H9 (cell line): ENCODE measurements around the gene TEX19. TPM values are rescaled to one million over a fixed set of nuclear protein-coding genes. Genes with fewer than 3 reads are reported as not detected.
A peak's percentile ranks its signal among the peaks of the same experiment; 100 is the strongest.

ENCODE experiments used
- DNase-seq: peaks from one replicate; pipeline ENCODE4 v3.0.0-alpha.2; 2017
- H2AFZ ChIP-seq: one replicate; pipeline ENCODE4 v1.6.1; 2013; ENCODE audit warnings: mild to moderate bottlenecking, low read length, control low read depth, moderate library complexity
- H2AK5ac ChIP-seq: 2 replicates; pipeline ENCODE4 v1.6.1; 2013; ENCODE audit warnings: low read length, control low read depth, mixed read lengths; ENCODE audit not compliant: insufficient read length
- H2BK120ac ChIP-seq: one replicate; pipeline ENCODE4 v1.6.1; 2013; ENCODE audit warnings: low read depth, mild to moderate bottlenecking, low read length, control low read depth, inconsistent platforms; ENCODE audit not compliant: poor library complexity, severe bottlenecking
- H2BK12ac ChIP-seq: 2 replicates; pipeline ENCODE4 v1.6.1; 2013; ENCODE audit warnings: low read length, control low read depth, mixed read lengths, low read depth; ENCODE audit not compliant: insufficient read length
- H2BK15ac ChIP-seq: 2 replicates; pipeline ENCODE4 v1.6.1; 2013; ENCODE audit warnings: low read depth, low read length, control low read depth
- H2BK20ac ChIP-seq: one replicate; pipeline ENCODE4 v1.6.1; 2013; ENCODE audit warnings: low read depth, mild to moderate bottlenecking, low read length, control low read depth, inconsistent platforms; ENCODE audit not compliant: poor library complexity, severe bottlenecking
- H2BK5ac ChIP-seq: 2 replicates; pipeline ENCODE4 v1.6.1; 2013; ENCODE audit warnings: low read length, control low read depth, mixed read lengths; ENCODE audit not compliant: insufficient read length
- H3K14ac ChIP-seq: 2 replicates; pipeline ENCODE4 v1.6.1; 2013; ENCODE audit warnings: low read length, control low read depth; ENCODE audit not compliant: insufficient read depth
- H3K18ac ChIP-seq: 2 replicates; pipeline ENCODE4 v1.6.1; 2013; ENCODE audit warnings: low read depth, mild to moderate bottlenecking, mixed read lengths, low read length, control low read depth; ENCODE audit not compliant: insufficient read length
- H3K23ac ChIP-seq: 2 replicates; pipeline ENCODE4 v1.6.1; 2013; ENCODE audit warnings: low read length, control low read depth, mixed read lengths, low read depth; ENCODE audit not compliant: insufficient read length
- H3K23me2 ChIP-seq: 2 replicates; pipeline ENCODE4 v1.6.1; 2013; ENCODE audit warnings: low read depth, mild to moderate bottlenecking, mixed read lengths, low read length, control low read depth; ENCODE audit not compliant: insufficient read length, poor library complexity, severe bottlenecking
- H3K27ac ChIP-seq: 2 replicates; pipeline ENCODE4 v1.5.1; 2013; ENCODE audit warnings: low read length, control low read depth, mixed read lengths, low read depth; ENCODE audit not compliant: insufficient read length
- H3K27me3 ChIP-seq: 2 replicates; pipeline ENCODE4 v1.6.1; 2013; ENCODE audit warnings: low read length, control low read depth, inconsistent platforms; ENCODE audit not compliant: insufficient read depth
- H3K4ac ChIP-seq: 2 replicates; pipeline ENCODE4 v1.6.1; 2013; ENCODE audit warnings: low read depth, mild to moderate bottlenecking, control low read depth, inconsistent platforms, low read length, moderate library complexity
- H3K4me1 ChIP-seq: 2 replicates; pipeline ENCODE4 v1.6.1; 2013; ENCODE audit warnings: low read length, control low read depth, inconsistent platforms; ENCODE audit not compliant: insufficient read depth
- H3K4me2 ChIP-seq: 2 replicates; pipeline ENCODE4 v1.6.1; 2013; ENCODE audit warnings: low read length, control low read depth, mixed read lengths; ENCODE audit not compliant: insufficient read length, insufficient read depth
- H3K56ac ChIP-seq: 2 replicates; pipeline ENCODE4 v1.6.1; 2013; ENCODE audit warnings: low read depth, mild to moderate bottlenecking, mixed read lengths, low read length, control low read depth; ENCODE audit not compliant: insufficient read length
- H3K79me1 ChIP-seq: 2 replicates; pipeline ENCODE4 v1.6.1; 2013; ENCODE audit warnings: low read depth, mild to moderate bottlenecking, moderate library complexity, low read length, control low read depth, inconsistent platforms; ENCODE audit not compliant: insufficient read depth, poor library complexity, severe bottlenecking
- H3K79me2 ChIP-seq: 2 replicates; pipeline ENCODE4 v1.6.1; 2013; ENCODE audit warnings: low read length, control low read depth, inconsistent platforms; ENCODE audit not compliant: insufficient read depth
- H3K9ac ChIP-seq: 2 replicates; pipeline ENCODE4 v1.6.1; 2013; ENCODE audit warnings: low read length, control low read depth, mixed read lengths; ENCODE audit not compliant: insufficient read length; ENCODE audit errors: extremely low read depth
- H3K9me3 ChIP-seq: one replicate; pipeline ENCODE4 v1.6.1; 2013; ENCODE audit warnings: low read depth, low read length, inconsistent platforms; ENCODE audit not compliant: control insufficient read depth
- H3T11ph ChIP-seq: one replicate; pipeline ENCODE4 v1.6.1; 2013; ENCODE audit warnings: mild to moderate bottlenecking, low read length, control low read depth, inconsistent platforms
- H4K20me1 ChIP-seq: one replicate; pipeline ENCODE4 v1.6.1; 2013; ENCODE audit not compliant: control insufficient read depth, insufficient read length, insufficient read depth
- H4K5ac ChIP-seq: 2 replicates; pipeline ENCODE4 v1.6.1; 2013; ENCODE audit warnings: low read depth, mild to moderate bottlenecking, mixed read lengths, low read length, control low read depth; ENCODE audit not compliant: insufficient read length
- H4K8ac ChIP-seq: replicated peaks from 2 replicates; pipeline ENCODE4 v1.6.1; 2013; ENCODE audit warnings: low read length, control low read depth, mixed read lengths, low read depth; ENCODE audit not compliant: insufficient read length
- H4K91ac ChIP-seq: 2 replicates; pipeline ENCODE4 v1.6.1; 2013; ENCODE audit warnings: low read depth, mild to moderate bottlenecking, moderate library complexity, mixed read lengths, low read length, control low read depth; ENCODE audit not compliant: insufficient read length
- H3K27ac Mint-ChIP-seq, 3 experiments: 2 replicates in 2 of 3; 3 replicates in 1 of 3; pipeline ENCODE4 v1.8.0; 2020 to 2021; ENCODE audit warnings: mixed read lengths in 3 of 3, mild to moderate bottlenecking in 1 of 3, moderate library complexity in 1 of 3
- H3K27me3 Mint-ChIP-seq: 2 replicates; pipeline ENCODE4 v1.8.0; 2021; ENCODE audit warnings: low read depth, mild to moderate bottlenecking, moderate library complexity, mixed read lengths
- H3K36me3 Mint-ChIP-seq, 3 experiments: 2 replicates in 2 of 3; 3 replicates in 1 of 3; pipeline ENCODE4 v1.8.0; 2020 to 2021; ENCODE audit warnings: low read depth in 3 of 3, mixed read lengths in 3 of 3; ENCODE audit not compliant: insufficient read depth in 1 of 3
- H3K4me1 Mint-ChIP-seq, 2 experiments: 2 replicates each; pipeline ENCODE4 v1.8.0; 2020; ENCODE audit warnings: mixed read lengths in 2 of 2
- H3K4me3 Mint-ChIP-seq, 2 experiments: 2 replicates in 1 of 2; 3 replicates in 1 of 2; pipeline ENCODE4 v1.8.0; 2020 to 2021; ENCODE audit warnings: mild to moderate bottlenecking in 2 of 2, mixed read lengths in 2 of 2, moderate library complexity in 1 of 2
- H3K9me3 Mint-ChIP-seq, 2 experiments: 2 replicates in 1 of 2; 3 replicates in 1 of 2; pipeline ENCODE4 v1.8.0; 2020; ENCODE audit warnings: mild to moderate bottlenecking in 2 of 2, mixed read lengths in 2 of 2, moderate library complexity in 1 of 2
- WGBS: extraction: QIAGEN DNeasy Blood & Tissue Kit; methylation state at CpG from one replicate; pipeline ENCODE4 v1.1.7; 2013; ENCODE audit warnings: missing lambda C conversion rate, low lambda C conversion rate, mixed read lengths; ENCODE audit not compliant: insufficient read length; ENCODE audit errors: extremely low coverage; 5-methylcytosine and 5-hydroxymethylcytosine counted together
- total RNA-seq: library from RNA; stranded (reverse); gene quantifications from 2 replicates; pipeline ENCODE4 v1.2.1, GENCODE V29; 2021
- TF ChIP-seq, protein P1 (sequence below): fragments of 200-600 bp; sonication (generic); conservative IDR thresholded peaks from 3 replicates; pipeline ENCODE4 v1.8.0; 2021; ENCODE audit warnings: antibody characterized with exemption, mild to moderate bottlenecking

The TEX19 gene
- total RNA-seq, 1 experiment from 2014 or later = 1.4 TPM

DNA sequence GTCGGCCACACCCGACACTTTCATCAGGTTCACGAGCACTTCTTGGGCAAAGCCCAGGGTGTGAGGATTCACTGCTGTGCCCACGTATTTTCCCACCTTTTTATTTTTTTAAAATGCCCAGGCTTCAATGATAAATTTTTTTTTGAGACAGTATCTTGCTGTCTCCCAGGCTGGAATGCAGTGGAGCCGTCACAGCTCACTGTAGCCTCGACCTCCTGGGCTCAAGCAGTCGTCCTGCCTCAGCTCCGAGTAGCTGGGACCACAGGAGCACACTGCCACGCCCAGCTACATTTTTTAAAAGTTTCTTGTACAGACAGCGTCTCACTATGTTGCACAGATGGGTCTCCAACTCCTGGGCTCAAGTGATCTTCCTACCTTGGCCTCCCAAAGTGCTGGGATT lies 30.3 kb downstream of the TEX19 start:
- no peak overlapping the region for H4K91ac ChIP-seq
- TF ChIP-seq, protein P1, sequence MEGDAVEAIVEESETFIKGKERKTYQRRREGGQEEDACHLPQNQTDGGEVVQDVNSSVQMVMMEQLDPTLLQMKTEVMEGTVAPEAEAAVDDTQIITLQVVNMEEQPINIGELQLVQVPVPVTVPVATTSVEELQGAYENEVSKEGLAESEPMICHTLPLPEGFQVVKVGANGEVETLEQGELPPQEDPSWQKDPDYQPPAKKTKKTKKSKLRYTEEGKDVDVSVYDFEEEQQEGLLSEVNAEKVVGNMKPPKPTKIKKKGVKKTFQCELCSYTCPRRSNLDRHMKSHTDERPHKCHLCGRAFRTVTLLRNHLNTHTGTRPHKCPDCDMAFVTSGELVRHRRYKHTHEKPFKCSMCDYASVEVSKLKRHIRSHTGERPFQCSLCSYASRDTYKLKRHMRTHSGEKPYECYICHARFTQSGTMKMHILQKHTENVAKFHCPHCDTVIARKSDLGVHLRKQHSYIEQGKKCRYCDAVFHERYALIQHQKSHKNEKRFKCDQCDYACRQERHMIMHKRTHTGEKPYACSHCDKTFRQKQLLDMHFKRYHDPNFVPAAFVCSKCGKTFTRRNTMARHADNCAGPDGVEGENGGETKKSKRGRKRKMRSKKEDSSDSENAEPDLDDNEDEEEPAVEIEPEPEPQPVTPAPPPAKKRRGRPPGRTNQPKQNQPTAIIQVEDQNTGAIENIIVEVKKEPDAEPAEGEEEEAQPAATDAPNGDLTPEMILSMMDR = no peak
- no peaks in the 10 kb centered on the region for H3K23me2 ChIP-seq
- H2AFZ ChIP-seq = no peak overlapping the region
- H2AK5ac ChIP-seq = no peak overlapping the region
- no peak overlapping the region for H3K23ac ChIP-seq
- peaks cover 9% of the 10 kb centered on the region for H3K27me3 Mint-ChIP-seq
- H3K9me3 ChIP-seq = no peaks in the 10 kb centered on the region
- no peaks in the 10 kb centered on the region; a peak in 1 of 5 replicates for H3K9me3 Mint-ChIP-seq
- H3K4me3 Mint-ChIP-seq = no peak overlapping the region
- H2BK5ac ChIP-seq = no peak overlapping the region
- no peak overlapping the region for H2BK12ac ChIP-seq
- no CpG with 5 or more reads among the region's 10 CpGs for WGBS
- no peaks in the 10 kb centered on the region for H3K79me1 ChIP-seq
- no peak overlapping the region for H3K18ac ChIP-seq
- no peak overlapping the region for H3K56ac ChIP-seq
- H2BK120ac ChIP-seq = no peak overlapping the region
- H3K79me2 ChIP-seq = no peaks in the 10 kb centered on the region
- no peak overlapping the region for H3K4ac ChIP-seq
- H4K8ac ChIP-seq = no peak overlapping the region
- H2BK20ac ChIP-seq = no peak overlapping the region
- H4K5ac ChIP-seq = no peak overlapping the region
- H3K27ac Mint-ChIP-seq = peak overlapping the region in 1 of 3 experiments; percentile 70; a peak in 1 of 7 replicates
- peaks cover 0 to 8% of the 10 kb centered on the region in 2 experiments; a peak in 2 of 4 replicates for H3K4me1 Mint-ChIP-seq
- peaks cover 0 to 11% (median 9%) of the 10 kb centered on the region in 3 experiments; a peak in 4 of 7 replicates for H3K36me3 Mint-ChIP-seq
- H3K14ac ChIP-seq = no peak overlapping the region
- no peaks in the 10 kb centered on the region for H3K4me1 ChIP-seq
- no peaks in the 10 kb centered on the region for H3K27me3 ChIP-seq
- H3T11ph ChIP-seq = no peak overlapping the region
- no peak overlapping the region for H2BK15ac ChIP-seq
- no peak for DNase-seq
- H3K9ac ChIP-seq = no peak overlapping the region
- no peaks in the 10 kb centered on the region for H4K20me1 ChIP-seq
- H3K4me2 ChIP-seq = no peak overlapping the region
- H3K27ac ChIP-seq = no peak overlapping the region
